H1 (cell line): ENCODE data around the gene LYVE1. TPM values are rescaled to one million over a fixed set of nuclear protein-coding genes. Genes with fewer than 3 reads are reported as not detected.

ENCODE experiments used
- CTCF ChIA-PET: fragments of 300-600 bp; sonication (Branson Sonifier 250); formaldehyde crosslinking; loops from one replicate; lab custom pipeline; 2021; ENCODE audit not compliant: partially characterized antibody; lab: Charles Lee
- POLR2A ChIA-PET: fragments of 300-600 bp; sonication (Branson Sonifier 250); formaldehyde crosslinking; loops from one replicate; lab custom pipeline; 2021; ENCODE audit warnings: inconsistent platforms; ENCODE audit not compliant: partially characterized antibody; lab: Charles Lee
- DNase-seq, 2 experiments: peaks; one replicate each; pipeline versions ENCODE4 v3.0.0 to v3.0.0-alpha.2; 2010 to 2022; ENCODE audit warnings: low spot score in 2 of 2, low read depth in 1 of 2, mixed read lengths in 1 of 2
- FAIRE-seq: peaks from 2 replicates; lab custom pipeline; 2011; peaks lifted over from hg19 to GRCh38; lab: Jason Lieb, UNC
- H2AFZ ChIP-seq: 2 replicates; pipeline ENCODE4 v1.8.1; 2012; ENCODE audit warnings: low read length, inconsistent platforms
- H2AK5ac ChIP-seq: 2 replicates; pipeline ENCODE4 v1.6.1; 2013; ENCODE audit warnings: low read depth, low read length
- H2BK120ac ChIP-seq: replicated peaks from 2 replicates; pipeline ENCODE3; 2013; ENCODE audit warnings: low read depth, low read length, inconsistent platforms
- H2BK12ac ChIP-seq: 2 replicates; pipeline ENCODE4 v1.6.1; 2013; ENCODE audit warnings: low read depth, low read length
- H2BK15ac ChIP-seq: 2 replicates; pipeline ENCODE4 v1.6.1; 2013; ENCODE audit warnings: low read length
- H2BK20ac ChIP-seq: 2 replicates; pipeline ENCODE4 v1.6.1; 2013; ENCODE audit warnings: low read length
- H2BK5ac ChIP-seq: 2 replicates; pipeline ENCODE4 v1.6.1; 2013; ENCODE audit warnings: low read depth, low read length
- H3K14ac ChIP-seq: 2 replicates; pipeline ENCODE4 v1.6.1; 2013; ENCODE audit warnings: inconsistent platforms; ENCODE audit not compliant: insufficient read length
- H3K18ac ChIP-seq: 2 replicates; pipeline ENCODE4 v1.6.1; 2013; ENCODE audit warnings: low read length; ENCODE audit errors: extremely low read depth
- H3K23ac ChIP-seq: 2 replicates; pipeline ENCODE4 v1.6.1; 2013; ENCODE audit warnings: inconsistent platforms; ENCODE audit not compliant: insufficient read length
- H3K23me2 ChIP-seq: 2 replicates; pipeline ENCODE4 v1.6.1; 2013; ENCODE audit warnings: low read depth, low read length
- H3K27ac ChIP-seq: 2 replicates; pipeline ENCODE4 v1.6.1; 2011; ENCODE audit warnings: low read depth, low read length, inconsistent platforms
- H3K27me3 ChIP-seq, 4 experiments: replicated peaks in 1 of 4; 1 replicate in 1 of 4; 2 replicates in 3 of 4; pipeline versions ENCODE4 v1.6.1 to v1.8.1; 2011 to 2013; ENCODE audit warnings: low read length in 3 of 4, mild to moderate bottlenecking in 3 of 4, inconsistent platforms in 2 of 4, mixed read lengths in 2 of 4, moderate library complexity in 1 of 4; ENCODE audit not compliant: control insufficient read depth in 3 of 4, insufficient read depth in 3 of 4; ENCODE audit errors: extremely low read depth in 1 of 4
- H3K36me3 ChIP-seq, 4 experiments: 2 replicates each; pipeline versions ENCODE4 v1.6.1 to v1.8.1; 2011 to 2013; ENCODE audit warnings: mild to moderate bottlenecking in 4 of 4, low read length in 3 of 4, moderate library complexity in 2 of 4, control low read depth in 1 of 4, inconsistent platforms in 1 of 4; ENCODE audit not compliant: insufficient read depth in 4 of 4, control insufficient read depth in 2 of 4
- H3K4ac ChIP-seq: replicated peaks from 2 replicates; pipeline ENCODE3; 2013; ENCODE audit warnings: low read length, low read depth, mixed read lengths, inconsistent platforms; ENCODE audit not compliant: insufficient read length
- H3K4me1 ChIP-seq, 4 experiments: replicated peaks in 1 of 4; 1 replicate in 1 of 4; 2 replicates in 3 of 4; pipeline versions ENCODE4 v1.6.1 to v1.8.1; 2011 to 2013; ENCODE audit warnings: low read length in 3 of 4, inconsistent platforms in 2 of 4, mixed read lengths in 1 of 4; ENCODE audit not compliant: insufficient read depth in 4 of 4, control insufficient read depth in 3 of 4
- H3K4me2 ChIP-seq, 2 experiments: 2 replicates each; pipeline versions ENCODE4 v1.6.1 to v1.8.1; 2011 to 2013; ENCODE audit warnings: low read depth in 2 of 2, low read length in 2 of 2, control low read depth in 1 of 2, inconsistent platforms in 1 of 2, mild to moderate bottlenecking in 1 of 2; ENCODE audit not compliant: insufficient read depth in 1 of 2
- H3K4me3 ChIP-seq, 4 experiments: fragments of 200-600, 300-600 bp in 1 of 4; sonication (generic), shearing (Covaris generic), sonication (Bioruptor Twin) in 1 of 4; 2 replicates each; pipeline versions ENCODE4 v1.5.1 to v1.8.1; 2011 to 2016; ENCODE audit warnings: low read length in 4 of 4, low read depth in 3 of 4, control low read depth in 2 of 4, inconsistent platforms in 2 of 4, mild to moderate bottlenecking in 2 of 4, mixed read lengths in 1 of 4, moderate library complexity in 1 of 4; ENCODE audit not compliant: insufficient read depth in 2 of 4; ENCODE audit errors: extremely low read depth in 1 of 4
- H3K56ac ChIP-seq: replicated peaks from 2 replicates; pipeline ENCODE3; 2013; ENCODE audit warnings: low read depth, mild to moderate bottlenecking, mixed read lengths, low read length, inconsistent platforms; ENCODE audit not compliant: insufficient read length
- H3K79me1 ChIP-seq: 2 replicates; pipeline ENCODE4 v1.6.1; 2013; ENCODE audit warnings: low read depth, low read length, control low read depth
- H3K79me2 ChIP-seq, 2 experiments: 2 replicates each; pipeline versions ENCODE4 v1.6.1 to v1.8.1; 2012 to 2013; ENCODE audit warnings: low read length in 2 of 2, mild to moderate bottlenecking in 2 of 2, inconsistent platforms in 1 of 2; ENCODE audit not compliant: insufficient read depth in 2 of 2, control insufficient read depth in 1 of 2
- H3K9ac ChIP-seq, 4 experiments: replicated peaks in 1 of 4; 1 replicate in 1 of 4; 2 replicates in 3 of 4; pipeline versions ENCODE4 v1.6.1 to v1.8.1; 2011 to 2013; ENCODE audit warnings: low read depth in 3 of 4, low read length in 3 of 4, control low read depth in 2 of 4, mild to moderate bottlenecking in 2 of 4, moderate library complexity in 2 of 4, inconsistent platforms in 1 of 4; ENCODE audit errors: extremely low read depth in 1 of 4
- H3K9me3 ChIP-seq, 2 experiments: 2 replicates each; pipeline versions ENCODE4 v1.6.1 to v1.8.1; 2012 to 2013; ENCODE audit warnings: mild to moderate bottlenecking in 2 of 2, moderate library complexity in 2 of 2, control low read depth in 1 of 2, inconsistent platforms in 1 of 2, low read depth in 1 of 2, low read length in 1 of 2, mixed read lengths in 1 of 2; ENCODE audit not compliant: insufficient read depth in 2 of 2
- H4K20me1 ChIP-seq, 2 experiments: replicated peaks in 1 of 2; 2 replicates each; pipeline versions ENCODE3 to v1.8.1; 2011 to 2013; ENCODE audit warnings: inconsistent platforms in 2 of 2, low read length in 2 of 2, mild to moderate bottlenecking in 1 of 2; ENCODE audit not compliant: insufficient read depth in 2 of 2, control insufficient read depth in 1 of 2
- H4K5ac ChIP-seq: 2 replicates; pipeline ENCODE4 v1.6.1; 2013; ENCODE audit warnings: low read length, low read depth, mixed read lengths, inconsistent platforms; ENCODE audit not compliant: insufficient read length
- H4K8ac ChIP-seq: 2 replicates; pipeline ENCODE4 v1.8.0; 2013; ENCODE audit warnings: mild to moderate bottlenecking, moderate library complexity, low read length, inconsistent platforms; ENCODE audit not compliant: insufficient read depth; ENCODE audit errors: extremely low read depth
- H4K91ac ChIP-seq: replicated peaks from 2 replicates; pipeline ENCODE3; 2013; ENCODE audit warnings: low read length, mixed read lengths, inconsistent platforms; ENCODE audit not compliant: insufficient read length
- NANOG ChIP-seq: IDR thresholded peaks from 2 replicates; pipeline ENCODE4 v1.6.1; 2011; ENCODE audit warnings: low read length, low read depth, mild to moderate bottlenecking, inconsistent platforms; ENCODE audit not compliant: insufficient read depth, poor library complexity, severe bottlenecking
- SP4 ChIP-seq: IDR thresholded peaks from 2 replicates; pipeline ENCODE4 v1.6.1; 2012; ENCODE audit warnings: low read length, inconsistent platforms
- WGBS, 2 experiments: shearing (Covaris generic) in 1 of 2; methylation state at CpG; one replicate each; pipeline versions ENCODE4 v1.1.6 to v1.1.7; 2013 to 2015; ENCODE audit warnings: low lambda C conversion rate in 2 of 2, mixed read lengths in 2 of 2, inconsistent platforms in 1 of 2, low coverage in 1 of 2, missing lambda C conversion rate in 1 of 2; ENCODE audit not compliant: insufficient replicate concordance in 2 of 2, insufficient coverage in 1 of 2, insufficient read length in 1 of 2; ENCODE audit errors: extremely low coverage in 1 of 2, missing lambda C conversion rate in 1 of 2; 5-methylcytosine and 5-hydroxymethylcytosine counted together
- polyA plus RNA-seq, 7 experiments: library from polyadenylated mRNA; depleted of rRNA in 3 of 7; stranded (reverse) in 5 of 7; unstranded in 2 of 7; fragments of >200 nt in 5 of 7; fragments of 200-250 nt in 2 of 7; gene quantifications; 1 replicate in 5 of 7; 2 replicates in 1 of 7; 4 replicates in 1 of 7; pipeline versions ENCODE4 v1.2.1 to v1.2.3, GENCODE V29; 2011 to 2013; ENCODE audit warnings: missing spikeins in 2 of 7, mixed read lengths in 2 of 7
- total RNA-seq: library from RNA; stranded (reverse); fragmentation: NEBNext Ultra II Directional; extraction: Animal tissue kit (Norgen Biotek cat#: 25700); gene quantifications from 2 replicates; pipeline ENCODE4 v1.2.1, GENCODE V29; 2021

LYVE1 gene
- total and polyA plus RNA-seq, 2 of the 8 experiments (the other 6 are each of a cell fraction or from before 2014, with no cell fraction given), result 0.09 TPM; not detected in 1

DNA sequence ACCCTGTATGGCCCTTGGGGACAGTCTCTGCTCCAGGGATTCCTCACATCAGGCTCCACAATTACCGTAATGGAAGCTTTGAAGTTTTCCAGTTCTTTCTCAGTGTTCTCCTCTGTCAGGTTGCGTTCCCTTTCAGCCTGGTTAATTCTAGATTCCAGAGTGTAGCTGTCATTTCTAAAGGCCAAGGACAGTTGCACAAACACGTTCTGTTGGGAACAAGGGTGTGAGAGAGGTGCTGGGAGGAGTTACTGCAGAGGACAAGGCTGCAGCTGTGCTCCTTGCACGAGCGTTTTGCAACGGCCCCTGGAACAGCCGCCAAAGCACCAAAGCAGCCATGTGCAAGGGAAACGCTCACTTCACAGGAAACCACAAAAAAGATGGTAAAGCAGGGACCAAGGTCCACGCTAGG, 35.9 kb upstream of the LYVE1 start:
- Histone ChIP-seq H3K27me3 (no peaks in the 10 kb centered on the region), H4K8ac (no peak overlapping the region), H3K27ac (no peak overlapping the region), H3K79me2 (no peaks in the 10 kb centered on the region; a peak in 1 of 4 replicates), H3K14ac (no peak overlapping the region), H2BK120ac (no peak overlapping the region), H4K91ac (no peak overlapping the region), H4K20me1 (no peaks in the 10 kb centered on the region), H2AFZ (no peak overlapping the region), H3K4me3 (no peak overlapping the region), H2BK12ac (no peak overlapping the region), H2BK20ac (no peak overlapping the region), H2AK5ac (no peak overlapping the region), H2BK15ac (no peak overlapping the region), H3K4ac (no peak overlapping the region), H4K5ac (no peak overlapping the region), H3K9me3 (no peaks in the 10 kb centered on the region), H3K56ac (no peak overlapping the region), H3K79me1 (no peaks in the 10 kb centered on the region), H3K4me1 (peaks cover 0 to 12% (median 6%) of the 10 kb centered on the region in 4 experiments; a peak in 5 of 7 replicates), H3K9ac (no peak overlapping the region), H3K23me2 (no peaks in the 10 kb centered on the region), H2BK5ac (no peak overlapping the region), H3K36me3 (no peaks in the 10 kb centered on the region), H3K23ac (no peak overlapping the region), H3K18ac (no peak overlapping the region), H3K4me2 (no peak overlapping the region)
- DNase-seq (no peak), FAIRE-seq (no peak)
- POLR2A ChIA-PET, result no interaction called here
- CTCF ChIA-PET, result interaction anchor here (1.2 to 6.3 kb wide), 6 partner anchors 13 to 39 kb away, joined by 3 to 29 read pairs (median 6); no protein-coding TSS in a partner anchor
- TF ChIP-seq NANOG (no peak), SP4 (no peak)
- 96% methylated on average over 9 of the region's 9 CpGs; no CpG with 5 or more reads in 1 of the 2 experiments for WGBS, 2 experiments
